ENCODE data around the gene CUX1.

Gene CUX1

DNA sequence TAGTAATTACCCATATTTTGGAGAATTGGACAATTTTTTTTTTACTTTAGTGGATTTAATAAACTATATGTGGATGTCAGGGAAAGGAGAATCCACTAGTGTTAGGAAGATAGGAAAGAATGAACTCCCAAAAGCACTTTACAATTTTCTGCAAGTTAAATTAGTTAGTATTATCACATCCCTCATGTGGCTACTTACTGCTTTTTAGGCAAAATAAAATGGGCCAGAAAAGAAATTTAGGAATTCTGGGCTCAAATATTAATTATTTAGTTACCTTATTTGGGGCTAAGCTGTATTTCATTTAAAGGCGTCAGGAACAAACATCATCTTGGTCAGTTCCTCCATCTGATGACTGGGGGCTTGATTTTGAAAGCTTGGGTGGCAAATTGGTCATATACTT is 4.8 kb upstream of the CUX1 start:
- H3K4me3 ChIP-seq (ENCODE audit: severe bottlenecking) = no peak overlapping the region
- H3K27ac ChIP-seq (ENCODE audit: poor library complexity, severe bottlenecking) = no peak overlapping the region
- no peaks in the 10 kb centered on the region for H3K36me3 ChIP-seq (ENCODE audit: low read depth)
- H3K4me1 ChIP-seq (ENCODE audit: insufficient read depth, poor library complexity, severe bottlenecking) = no peaks in the 10 kb centered on the region
- no peaks in the 10 kb centered on the region for H3K27me3 ChIP-seq (ENCODE audit: insufficient read depth, poor library complexity, severe bottlenecking)
- ATAC-seq (ENCODE audit: low read depth) (no peak), DNase-seq (ENCODE audit: low spot score) (no peak)
- no peak for TF ChIP-seq CTCF (IDR thresholded peaks at IDR 0.05; ENCODE audit: poor library complexity, severe bottlenecking)
- no peaks in the 10 kb centered on the region for H3K9me3 ChIP-seq (ENCODE audit: severe bottlenecking)

- Histone ChIP-seq H3K27ac (ENCODE audit: poor library complexity, severe bottlenecking) (peak overlapping the region; percentile 82), H3K4me1 (ENCODE audit: insufficient read depth, poor library complexity, severe bottlenecking) (peaks cover 5% of the 10 kb centered on the region), H3K36me3 (ENCODE audit: low read depth) (no peaks in the 10 kb centered on the region), H3K9me3 (ENCODE audit: severe bottlenecking) (no peaks in the 10 kb centered on the region), H3K4me3 (ENCODE audit: severe bottlenecking) (peak overlapping the region; percentile 65), H3K27me3 (ENCODE audit: insufficient read depth, poor library complexity, severe bottlenecking) (no peaks in the 10 kb centered on the region)
- DNase-seq (ENCODE audit: low spot score) = no peak
- no peak for TF ChIP-seq CTCF (IDR thresholded peaks at IDR 0.05; ENCODE audit: poor library complexity, severe bottlenecking)
- no peak for ATAC-seq (ENCODE audit: low read depth)
These were observed 3.9 kb upstream of the CUX1 start for GRCh38 chr7:101813402-101814019.

DNA sequence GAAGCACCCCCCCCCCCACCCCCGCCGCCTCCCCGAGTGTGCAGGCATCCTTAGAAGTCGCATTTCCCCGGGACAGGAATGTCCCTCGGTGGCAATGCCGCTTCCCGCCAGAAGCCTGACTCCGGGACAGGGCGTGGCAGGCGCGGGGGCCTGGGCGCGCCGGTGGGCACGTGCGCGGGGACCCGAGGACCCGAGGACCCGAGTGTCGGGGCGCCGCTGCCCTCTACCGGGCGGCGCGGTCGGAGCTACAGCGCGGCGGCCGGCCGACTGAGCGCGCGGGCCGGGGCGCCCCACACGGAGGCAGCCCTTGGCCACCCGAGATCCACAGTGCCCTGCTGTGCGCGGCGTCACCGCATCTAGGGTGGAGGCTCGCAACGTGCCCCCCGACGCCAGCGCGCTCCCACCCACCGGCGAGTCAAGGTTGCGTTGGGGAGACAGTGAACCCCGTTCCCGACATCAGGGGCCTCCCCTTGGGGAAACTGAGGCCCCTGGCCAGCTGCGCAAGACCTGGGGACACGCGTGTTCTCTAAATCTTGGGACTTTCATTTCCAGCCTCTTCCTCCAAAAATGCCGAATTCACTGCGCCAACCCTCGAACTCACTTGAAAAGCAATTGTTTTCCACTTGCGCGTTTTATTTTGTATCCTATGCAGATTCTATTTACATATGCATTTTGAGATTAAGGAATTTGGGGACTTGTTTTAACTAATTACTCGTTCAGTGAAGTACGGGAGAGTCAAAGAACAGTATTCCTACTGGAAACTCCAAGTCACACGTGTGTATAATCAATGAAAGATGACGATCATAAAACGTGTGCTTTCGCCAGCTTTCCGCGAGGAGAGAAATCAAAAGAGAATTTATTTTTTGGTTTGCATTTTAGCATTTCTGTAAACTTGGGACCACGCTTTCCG is 3.1 kb upstream of the CUX1 start:
- no peaks in the 10 kb centered on the region for H3K9me3 ChIP-seq (ENCODE audit: severe bottlenecking)
- ATAC-seq (ENCODE audit: low read depth) = peak; percentile 65
- no peak for DNase-seq (ENCODE audit: low spot score)
- H3K4me3 ChIP-seq (ENCODE audit: severe bottlenecking) = peak overlapping the region; percentile 65
- H3K36me3 ChIP-seq (ENCODE audit: low read depth) = no peaks in the 10 kb centered on the region
- TF ChIP-seq CTCF (IDR thresholded peaks at IDR 0.05; ENCODE audit: poor library complexity, severe bottlenecking) = peak; percentile 88
- no peaks in the 10 kb centered on the region for H3K27me3 ChIP-seq (ENCODE audit: insufficient read depth, poor library complexity, severe bottlenecking)
- H3K27ac ChIP-seq (ENCODE audit: poor library complexity, severe bottlenecking) = peak overlapping the region; percentile 82
- H3K4me1 ChIP-seq (ENCODE audit: insufficient read depth, poor library complexity, severe bottlenecking) = peaks cover 13% of the 10 kb centered on the region

GRCh38 chr7:101814991-101815825 is 2.2 kb upstream of the CUX1 start:
- Histone ChIP-seq H3K4me3 (ENCODE audit: severe bottlenecking) (peak overlapping the region; percentile 65), H3K4me1 (ENCODE audit: insufficient read depth, poor library complexity, severe bottlenecking) (peaks cover 20% of the 10 kb centered on the region), H3K36me3 (ENCODE audit: low read depth) (no peaks in the 10 kb centered on the region), H3K27me3 (ENCODE audit: insufficient read depth, poor library complexity, severe bottlenecking) (no peaks in the 10 kb centered on the region), H3K27ac (ENCODE audit: poor library complexity, severe bottlenecking) (peak overlapping the region; percentile 82), H3K9me3 (ENCODE audit: severe bottlenecking) (no peaks in the 10 kb centered on the region)
- ATAC-seq (ENCODE audit: low read depth) (0 out of 3 replicates have a peak, but pooled peaks have one; percentile 6), DNase-seq (ENCODE audit: low spot score) (no peak)
- peak; percentile 80 for TF ChIP-seq CTCF (IDR thresholded peaks at IDR 0.05; ENCODE audit: poor library complexity, severe bottlenecking)

Data from RWPE2 (cell line).